ENCODE results near the gene FRAT1. TPM values are rescaled to one million over a fixed set of nuclear protein-coding genes. Genes with fewer than 3 reads are reported as not detected.

Gene FRAT1
- total and polyA plus RNA-seq, 2 of the 4 experiments (the other 2 are of a cell fraction), result 0.54 to 0.89 TPM

GRCh38 chr10:97325754-97326153 lies 6.7 kb downstream of the FRAT1 start:
- Histone ChIP-seq H3K79me1 (ENCODE audit: low read depth in 1 of 2, low read length in 2 of 2) (peaks cover 4 to 9% of the 10 kb centered on the region in 2 experiments; a peak in 3 of 4 replicates), H4K20me1 (ENCODE audit: insufficient read depth, low read length) (no peaks in the 10 kb centered on the region), H3K27me3 (ENCODE audit: control insufficient read depth, insufficient read depth, low read length) (no peaks in the 10 kb centered on the region), H2AFZ (replicated peaks; ENCODE audit: low read length, poor library complexity) (no peak overlapping the region), H2BK5ac (ENCODE audit: low read depth, low read length, poor library complexity, severe bottlenecking) (no peak overlapping the region), H4K8ac (ENCODE audit: low read depth in 2 of 2, low read length in 2 of 2) (no peak overlapping the region), H3K9me3 (ENCODE audit: control insufficient read depth, insufficient read depth, low read length) (no peaks in the 10 kb centered on the region), H3K4me3 (ENCODE audit: insufficient read depth, low read depth, low read length) (no peak overlapping the region), H4K91ac (ENCODE audit: insufficient read depth, low read depth, low read length) (no peak overlapping the region), H3K14ac (replicated peaks; ENCODE audit: low read depth, low read length) (no peak overlapping the region), H2AK9ac (replicated peaks; ENCODE audit: low read depth, low read length, poor library complexity) (no peak overlapping the region), H2BK15ac (ENCODE audit: low read depth, low read length) (no peak overlapping the region), H3K36me3 (ENCODE audit: control insufficient read depth, insufficient read depth, low read length) (no peaks in the 10 kb centered on the region), H2AK5ac (ENCODE audit: low read depth, low read length) (no peak overlapping the region), H2BK20ac (ENCODE audit: low read depth, low read length) (no peak overlapping the region), H3K4me2 (ENCODE audit: low read depth, low read length) (no peak overlapping the region), H4K5ac (ENCODE audit: low read depth, low read length) (no peak overlapping the region), H3K23ac (ENCODE audit: low read depth, low read length) (no peak overlapping the region), H3K27ac (ENCODE audit: insufficient read depth, low read length) (no peak overlapping the region), H3K4ac (ENCODE audit: low read depth, low read length) (no peak overlapping the region), H3K56ac (ENCODE audit: extremely low read depth, insufficient read depth, low read length) (no peak overlapping the region), H3K18ac (ENCODE audit: low read depth, low read length) (no peak overlapping the region), H2BK120ac (ENCODE audit: low read depth, low read length) (no peak overlapping the region), H3K9me1 (ENCODE audit: insufficient read depth, low read length) (no peaks in the 10 kb centered on the region; the same call in 1 of the 2 replicates), H3K4me1 (ENCODE audit: control insufficient read depth, insufficient read depth, low read length) (peaks cover 8% of the 10 kb centered on the region), H3K9ac (ENCODE audit: low read depth, low read length) (no peak overlapping the region)
- dilution Hi-C loops (cut with HindIII; ENCODE audit: low sequenced_read_pairs, unreplicated experiment) (no loop called here), intact Hi-C loops (cut with micrococcal nuclease) (no loop called here), in situ Hi-C loops (cut with MboI; ENCODE audit: low sequenced_read_pairs) (no loop called here)
- DNase-seq, result no peak
- no TSS peak for BruUV-seq (replicated peaks)
- ChIA-PET POLR2A (ENCODE audit: unreplicated experiment) (no interaction called here), CTCF (no interaction called here)
- no peak for ATAC-seq (ENCODE audit: low read depth)
- 72% methylated on average over 6 of the region's 9 CpGs; no CpG with 5 or more reads in 1 of the 2 experiments for WGBS, 2 experiments (ENCODE audit: extremely low coverage in 2 of 2, insufficient read length in 1 of 2)
- TF ChIP-seq BHLHE40 (IDR thresholded peaks at IDR 0.05; ENCODE audit: low read depth, low read length), result no peak
- TF ChIP-seq ELK1 (IDR thresholded peaks at IDR 0.05; ENCODE audit: borderline replicate concordance, low read depth, low read length), result no peak
- no peak for TF ChIP-seq RCOR1 (IDR thresholded peaks at IDR 0.05; ENCODE audit: insufficient replicate concordance, low read length)
- TF ChIP-seq MAZ (IDR thresholded peaks at IDR 0.05; ENCODE audit: borderline replicate concordance, low read depth, low read length), result no peak

All from IMR-90 (cell line).